HG03354 (cell line): ENCODE measurements around the gene NCKAP5.

Experiments used
- ATAC-seq: cut with Tn5 transposase; IDR thresholded peaks from one replicate; pipeline ENCODE4 v1.9.1; 2021; ENCODE audit warnings: mild to moderate bottlenecking; ENCODE audit not compliant: unreplicated experiment, poor library complexity, severe bottlenecking

Gene NCKAP5

DNA sequence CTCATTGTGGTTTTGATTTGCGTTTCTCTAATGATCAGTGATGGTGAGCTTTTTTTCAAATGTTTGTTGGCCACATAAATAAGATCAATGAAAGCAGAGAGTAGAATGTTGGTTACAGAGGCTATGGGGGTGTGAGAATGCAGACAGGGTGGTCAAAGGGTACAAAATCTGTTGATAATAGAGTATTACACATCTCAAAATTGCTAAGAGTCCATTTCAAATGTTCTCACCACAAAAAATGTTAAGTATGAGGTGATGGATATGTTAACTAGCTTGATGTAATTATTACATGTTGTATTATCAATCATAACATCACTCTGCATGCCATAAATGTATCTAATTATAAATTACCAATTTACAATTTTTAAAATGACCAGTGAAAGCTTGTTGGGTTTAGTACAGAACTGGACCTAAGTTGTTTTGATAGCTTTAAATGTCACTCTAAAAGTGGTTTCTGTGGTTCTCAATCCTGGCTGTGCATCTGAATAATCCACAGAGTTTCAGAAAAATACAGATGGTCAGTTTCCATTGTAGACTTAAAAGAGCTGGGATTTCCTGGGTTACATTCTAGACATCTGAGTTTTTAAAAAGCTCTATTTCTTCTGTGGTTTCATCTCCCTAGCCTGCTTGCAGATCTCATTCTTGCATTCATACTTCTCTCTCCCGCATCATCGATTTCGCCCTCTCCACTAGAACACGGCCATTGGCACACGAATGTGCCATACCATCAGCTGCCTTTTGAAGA, 612.2 kb downstream of the NCKAP5 start:
- no peak for ATAC-seq

DNA sequence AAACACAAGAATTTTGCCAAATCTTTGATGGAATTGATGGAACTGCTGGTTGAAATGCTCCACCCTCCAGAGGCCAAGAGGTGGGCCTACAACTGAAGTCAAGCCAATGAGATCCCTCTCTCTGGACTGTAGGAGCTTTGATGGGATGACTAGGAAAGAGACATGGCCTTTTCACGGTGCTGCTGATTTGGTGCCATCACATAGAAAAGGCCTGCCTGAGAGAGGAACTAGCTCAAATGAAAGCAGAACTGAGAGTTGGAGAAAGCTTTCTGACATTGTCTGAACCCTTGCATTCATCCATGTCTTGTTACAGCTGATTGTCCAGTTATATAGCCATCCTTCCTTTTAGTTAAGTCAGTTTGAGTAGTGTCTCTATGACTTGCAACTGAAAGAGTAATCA, 614.5 kb downstream of the NCKAP5 start:
- peak; percentile 89 for ATAC-seq

DNA sequence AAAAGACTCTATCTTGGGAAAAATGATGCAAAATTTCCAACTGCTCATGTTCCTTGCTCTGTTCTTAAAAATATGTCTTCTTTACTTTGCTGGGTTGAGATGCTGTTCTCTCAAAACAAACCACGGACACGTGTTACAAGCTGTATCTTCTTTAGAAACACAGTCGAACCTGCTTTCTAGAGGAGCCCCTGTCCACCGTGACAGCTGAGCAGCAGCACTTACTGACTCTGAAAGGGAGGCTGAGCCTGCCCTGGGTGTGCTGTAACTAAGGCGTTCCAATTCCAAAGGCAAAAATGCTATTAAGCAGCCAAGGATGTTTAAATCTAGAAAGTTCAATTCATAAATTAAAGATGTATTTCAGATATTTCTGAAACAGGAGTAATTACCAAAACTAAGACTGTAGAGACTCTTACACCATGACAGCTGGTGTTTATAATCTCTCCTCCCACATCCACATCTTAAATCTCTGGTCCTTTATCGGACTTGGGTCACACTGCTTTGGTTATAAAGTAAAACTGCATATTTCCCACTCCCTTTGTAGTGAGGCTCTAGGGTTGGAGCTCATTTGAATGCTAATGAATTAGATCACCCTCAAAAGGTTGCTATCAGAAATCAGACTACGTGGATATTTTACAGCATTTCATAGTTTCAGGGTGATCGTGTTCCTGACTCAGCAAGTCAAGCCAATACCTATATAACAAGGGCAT, 617.1 kb downstream of the NCKAP5 start:
- ATAC-seq, result no peak

DNA sequence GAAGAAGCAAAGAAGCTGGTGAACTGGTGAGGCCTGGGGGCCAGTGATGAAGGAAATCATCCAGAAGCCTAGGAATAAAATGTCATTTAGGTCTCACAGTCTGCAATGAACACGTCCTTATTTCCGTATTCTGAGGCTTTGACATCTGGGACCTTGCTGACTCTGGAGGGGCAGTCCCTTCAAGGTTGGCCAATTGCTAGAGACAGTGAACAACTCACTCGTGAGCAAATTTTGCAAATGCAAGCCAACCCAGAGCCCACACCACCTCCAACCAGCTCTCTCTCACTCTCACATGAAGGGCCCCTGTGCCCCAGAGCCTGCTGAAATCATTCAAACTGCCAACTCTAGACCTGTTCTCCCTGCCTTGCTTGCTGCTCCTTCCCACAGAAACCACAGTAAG, 619.2 kb downstream of the NCKAP5 start:
- no peak for ATAC-seq

DNA sequence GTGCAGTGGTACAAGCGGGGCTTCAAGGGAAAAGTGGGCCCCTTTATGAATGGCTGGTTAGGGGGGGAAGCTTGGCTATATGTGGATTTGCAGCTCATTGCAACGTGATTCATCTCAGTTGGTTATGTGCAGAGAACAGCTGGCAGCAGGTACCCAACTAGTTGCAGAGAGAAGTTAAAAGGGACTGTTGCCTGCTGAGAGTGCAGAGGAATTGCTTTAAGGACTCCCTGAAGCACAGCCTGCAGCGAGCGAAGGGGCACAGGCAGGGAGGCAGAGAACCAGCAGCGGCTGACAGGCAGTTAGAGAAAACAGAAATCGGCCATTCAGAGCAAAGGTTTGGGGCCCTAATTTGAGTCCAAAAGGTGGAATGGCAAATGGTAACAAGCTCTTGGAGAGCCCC, 620.1 kb downstream of the NCKAP5 start:
- no peak for ATAC-seq

DNA sequence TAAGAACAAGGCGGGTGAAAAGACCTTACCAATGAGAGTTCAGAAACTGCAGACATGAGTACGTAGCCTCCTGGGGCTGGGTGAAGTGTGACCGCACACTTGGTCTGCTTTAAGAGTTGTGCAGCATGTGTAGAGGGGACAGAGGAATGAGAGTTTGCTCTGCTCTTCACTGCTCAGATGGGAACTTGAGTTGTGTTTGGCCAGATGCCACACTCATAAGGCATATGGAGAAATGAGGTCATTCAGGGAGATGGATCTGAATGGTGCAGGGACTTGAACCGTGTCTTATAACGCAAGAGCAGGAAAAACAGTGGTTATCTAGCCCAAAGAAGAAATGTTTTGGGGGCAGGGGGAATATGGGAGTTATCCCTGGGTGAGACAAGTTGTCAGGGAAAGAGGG, 624.4 kb downstream of the NCKAP5 start:
- ATAC-seq, result no peak

DNA sequence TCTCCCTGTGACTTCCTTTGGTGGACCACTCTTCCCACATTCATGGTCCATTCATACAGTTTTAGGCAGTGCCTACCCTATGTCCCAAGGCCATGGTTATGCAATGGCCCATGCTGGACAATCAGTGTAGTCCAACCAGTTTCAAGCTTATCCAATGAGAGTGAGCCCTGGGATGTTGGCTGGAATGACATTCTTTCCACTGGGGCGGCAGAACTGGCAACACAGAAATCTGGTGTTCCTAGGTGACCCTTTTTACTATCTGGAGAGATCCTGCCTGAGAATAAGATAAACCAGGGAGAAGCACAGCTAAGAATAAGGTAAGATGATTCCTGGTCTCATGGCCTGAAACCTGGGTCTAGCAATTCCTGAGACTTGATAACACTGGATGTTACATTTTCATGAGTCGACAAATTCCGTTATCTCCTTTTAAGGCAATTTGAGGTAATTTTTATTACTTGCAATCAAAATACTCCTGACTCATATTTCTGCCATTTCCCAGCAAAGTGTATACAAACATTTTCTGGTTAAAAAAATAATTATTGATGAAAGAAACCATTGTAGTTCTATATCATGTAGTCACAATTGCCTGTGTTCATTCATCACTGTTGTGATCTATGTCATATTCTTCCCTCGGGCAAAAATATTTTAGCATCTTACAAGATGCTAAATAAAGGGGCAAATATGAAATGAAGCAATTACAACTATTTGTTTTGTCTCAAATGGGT, 626.8 kb downstream of the NCKAP5 start:
- ATAC-seq, result no peak

DNA sequence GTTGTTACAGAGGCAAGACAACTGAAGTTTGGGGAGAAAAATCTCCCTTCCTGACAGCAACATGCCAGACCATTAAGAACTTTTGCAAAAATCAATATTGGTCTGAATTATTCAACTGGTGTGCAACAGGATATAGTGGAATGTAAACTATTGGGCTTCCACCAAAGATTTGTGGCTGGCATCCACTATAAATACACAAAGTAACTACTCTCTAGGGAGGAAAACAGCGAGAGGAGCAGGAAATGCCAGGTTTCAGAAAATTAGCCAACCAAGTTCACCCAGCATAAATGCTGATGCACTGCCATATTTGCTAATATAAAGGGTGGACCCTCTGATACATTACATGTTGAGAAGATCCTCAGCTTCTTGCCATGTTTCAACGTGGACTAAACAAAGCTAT, 630.6 kb downstream of the NCKAP5 start:
- no peak for ATAC-seq

DNA sequence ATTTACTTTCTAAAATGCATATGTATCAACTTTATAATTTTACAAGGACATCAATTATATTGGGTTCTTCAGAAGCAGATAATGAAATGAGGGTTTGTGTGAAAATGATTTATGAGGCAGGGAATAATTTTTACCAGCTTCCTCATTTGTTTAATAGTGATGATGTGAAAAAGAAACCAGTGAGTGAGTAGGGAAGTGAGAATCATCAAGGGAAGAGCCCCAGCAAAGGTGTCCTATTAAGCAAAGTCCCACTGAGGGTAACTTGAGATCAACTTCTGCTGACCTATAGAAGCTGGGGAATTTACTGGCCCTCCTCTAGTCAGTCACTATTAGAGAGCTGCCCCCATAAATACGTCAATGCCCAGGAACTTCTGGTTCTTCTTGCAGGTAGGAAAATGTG, 631.5 kb downstream of the NCKAP5 start:
- ATAC-seq, result peak; percentile 88

DNA sequence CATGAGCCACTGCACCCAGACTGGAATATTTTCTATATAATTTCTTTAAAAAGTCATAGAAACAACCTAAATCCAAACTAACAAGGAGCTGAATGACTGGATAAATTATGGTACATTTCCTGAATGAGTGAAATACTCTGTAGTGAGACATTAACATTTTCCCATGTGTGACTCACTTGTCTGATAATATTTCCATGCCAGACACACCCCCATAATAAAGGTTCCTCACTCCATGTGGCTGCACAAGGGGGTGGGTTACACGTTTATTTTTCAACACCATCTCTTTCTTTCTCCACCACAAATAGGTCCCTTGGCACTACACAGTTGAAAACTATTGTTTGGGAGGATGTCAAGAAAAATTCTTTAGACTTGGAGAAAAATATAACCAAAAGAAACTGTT, 632.0 kb downstream of the NCKAP5 start:
- ATAC-seq, result no peak

DNA sequence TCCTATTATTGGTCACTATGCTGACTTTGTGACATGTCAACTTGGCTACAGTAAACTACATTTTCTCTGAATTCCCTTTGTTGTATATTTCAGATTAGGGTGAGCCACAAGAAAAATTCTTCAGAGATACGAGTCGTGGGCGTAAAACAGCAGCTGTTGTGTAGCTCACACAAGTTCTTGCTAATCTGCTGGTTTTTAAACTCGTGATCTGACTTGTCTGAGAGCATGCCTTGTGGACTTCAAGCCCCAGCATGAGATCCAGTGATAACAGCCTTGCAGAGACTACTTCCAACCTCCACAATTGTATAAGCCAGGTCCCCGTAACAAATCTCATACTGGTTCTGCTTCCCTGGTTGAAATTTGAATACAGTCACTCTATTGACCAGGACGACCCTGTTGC, 638.5 kb downstream of the NCKAP5 start:
- no peak for ATAC-seq

DNA sequence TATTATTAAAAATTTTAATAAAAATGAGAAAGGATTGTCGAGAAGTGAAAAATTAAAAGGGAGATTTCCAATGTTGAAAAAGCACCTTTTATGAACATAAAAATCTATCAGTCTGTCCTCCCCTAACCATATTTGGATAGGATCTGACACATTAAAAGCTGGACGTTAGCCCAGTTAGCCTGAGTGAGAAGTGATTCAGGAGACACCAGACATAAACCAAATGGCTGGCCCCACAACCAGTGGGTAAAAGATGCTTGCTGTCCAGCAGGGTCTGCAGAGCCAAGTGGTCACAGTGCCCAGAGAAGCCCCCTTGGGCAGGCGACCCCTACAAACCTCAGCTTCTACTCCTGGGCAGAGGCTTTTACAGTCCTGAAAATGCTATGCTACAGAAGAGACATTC, 644.5 kb downstream of the NCKAP5 start:
- no peak for ATAC-seq

DNA sequence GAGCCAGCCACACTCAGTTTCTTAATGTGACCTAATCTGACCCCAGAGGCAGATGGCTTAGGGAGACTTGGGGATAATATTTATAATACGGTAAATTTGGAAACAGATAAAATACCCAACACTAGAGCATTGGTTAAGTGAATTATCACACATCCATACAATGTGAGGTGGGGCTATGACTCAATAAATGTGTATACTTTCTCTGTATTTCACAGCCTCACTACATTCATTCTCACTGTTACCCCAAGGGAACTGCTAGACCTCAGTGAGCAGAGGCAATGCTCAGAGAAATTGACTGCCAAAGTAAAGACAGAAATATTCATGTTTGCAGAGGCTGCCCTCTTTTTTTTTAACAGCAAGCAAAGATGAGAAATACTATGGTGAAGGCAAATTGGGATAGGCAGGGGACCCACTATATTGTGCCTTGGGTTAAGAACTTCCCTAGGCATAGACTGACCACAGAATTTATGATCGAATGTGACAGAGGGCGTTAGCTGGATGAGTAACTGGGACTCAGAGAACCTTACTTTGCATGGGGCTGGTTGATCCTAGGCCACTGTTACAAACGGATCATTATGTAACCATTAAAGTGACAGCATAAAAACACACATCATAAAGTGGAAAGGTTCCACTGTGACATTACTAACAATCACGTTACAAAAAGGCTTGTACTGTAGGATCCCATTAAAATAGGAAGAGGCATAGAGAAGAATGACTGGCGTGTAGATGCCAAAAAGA, 652.3 kb downstream of the NCKAP5 start:
- ATAC-seq, result no peak

DNA sequence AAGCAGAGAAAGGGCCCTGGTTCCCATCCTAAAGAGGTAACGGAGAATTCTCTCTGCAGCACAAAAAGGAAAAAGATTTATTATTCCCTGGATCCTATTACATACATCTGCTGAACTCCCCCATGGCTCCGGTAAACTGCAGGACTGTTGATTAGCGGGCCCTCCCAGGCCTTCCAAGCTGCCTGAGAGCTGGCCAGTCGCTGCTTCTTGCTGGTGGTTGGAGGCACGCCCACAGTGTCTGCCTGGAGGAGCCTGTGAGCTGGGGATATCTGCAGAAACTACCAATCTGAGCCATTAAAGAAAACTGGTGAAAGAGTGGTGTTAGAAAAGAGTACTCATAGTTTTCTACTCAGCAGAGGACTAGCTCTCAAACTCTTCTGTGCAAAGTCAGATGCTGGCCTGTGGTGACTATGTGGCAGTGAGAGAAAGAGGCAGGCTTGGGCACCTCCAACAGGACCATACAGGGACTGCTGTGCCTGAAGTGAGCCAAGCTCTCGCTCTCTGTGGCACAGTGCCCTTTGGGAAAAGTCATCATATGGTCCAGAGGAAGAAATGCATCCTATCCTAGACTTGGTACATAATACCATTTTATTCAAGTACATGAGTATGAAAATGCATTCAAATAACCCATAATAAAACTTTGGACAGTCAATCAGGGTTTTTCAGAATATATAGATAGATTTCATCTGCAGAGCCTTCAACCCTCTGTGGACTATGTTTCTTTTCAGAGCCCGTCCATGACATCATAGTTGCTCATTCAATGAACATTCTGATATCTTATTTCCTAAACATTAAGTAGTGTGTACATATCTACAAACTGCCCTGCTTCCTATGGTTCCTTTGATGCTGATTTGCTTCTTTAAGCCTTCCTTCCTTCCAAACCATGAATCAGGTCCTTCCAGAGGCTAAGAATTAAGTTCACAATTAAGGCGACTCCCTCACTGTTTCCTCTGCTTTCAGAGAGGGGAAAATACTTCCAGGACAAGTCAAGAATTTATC, 656.2 kb downstream of the NCKAP5 start:
- no peak for ATAC-seq

DNA sequence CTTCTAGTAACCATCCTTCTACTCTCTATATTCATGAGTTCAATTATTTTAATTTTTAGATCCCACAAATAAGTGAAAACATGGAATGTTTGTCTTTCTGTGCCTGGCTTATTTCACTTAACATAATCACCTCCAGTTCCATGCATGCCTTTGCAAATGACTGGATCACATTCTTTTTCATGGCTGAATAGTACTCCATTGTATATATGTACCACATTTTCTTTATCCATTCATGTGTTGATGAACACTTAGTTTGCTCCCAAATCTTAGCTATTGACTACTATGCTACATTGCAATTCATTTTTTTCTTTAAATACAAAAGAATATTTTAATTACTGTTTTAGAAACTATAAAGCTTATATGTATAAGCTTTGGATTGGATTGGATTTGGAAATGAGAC, 657.8 kb downstream of the NCKAP5 start:
- no peak for ATAC-seq

DNA sequence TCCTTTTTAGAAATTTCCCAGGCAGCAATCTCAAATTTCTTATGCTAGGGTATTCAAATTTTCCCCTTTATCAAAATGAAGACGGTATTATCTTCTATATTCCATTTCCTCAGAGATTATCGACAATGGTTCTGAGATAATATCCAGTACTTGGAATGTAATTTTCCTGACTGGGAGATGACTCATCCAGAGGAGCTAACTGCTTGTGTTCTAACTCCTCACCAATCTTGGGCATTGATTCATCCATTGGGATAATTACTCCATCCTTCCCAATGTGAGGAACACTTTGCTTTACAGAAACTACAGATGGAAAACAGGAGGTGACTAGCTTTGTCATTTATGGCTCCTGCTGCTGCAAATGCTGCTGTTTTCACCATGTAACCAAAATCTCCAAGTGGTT, 658.8 kb downstream of the NCKAP5 start:
- ATAC-seq, result no peak

DNA sequence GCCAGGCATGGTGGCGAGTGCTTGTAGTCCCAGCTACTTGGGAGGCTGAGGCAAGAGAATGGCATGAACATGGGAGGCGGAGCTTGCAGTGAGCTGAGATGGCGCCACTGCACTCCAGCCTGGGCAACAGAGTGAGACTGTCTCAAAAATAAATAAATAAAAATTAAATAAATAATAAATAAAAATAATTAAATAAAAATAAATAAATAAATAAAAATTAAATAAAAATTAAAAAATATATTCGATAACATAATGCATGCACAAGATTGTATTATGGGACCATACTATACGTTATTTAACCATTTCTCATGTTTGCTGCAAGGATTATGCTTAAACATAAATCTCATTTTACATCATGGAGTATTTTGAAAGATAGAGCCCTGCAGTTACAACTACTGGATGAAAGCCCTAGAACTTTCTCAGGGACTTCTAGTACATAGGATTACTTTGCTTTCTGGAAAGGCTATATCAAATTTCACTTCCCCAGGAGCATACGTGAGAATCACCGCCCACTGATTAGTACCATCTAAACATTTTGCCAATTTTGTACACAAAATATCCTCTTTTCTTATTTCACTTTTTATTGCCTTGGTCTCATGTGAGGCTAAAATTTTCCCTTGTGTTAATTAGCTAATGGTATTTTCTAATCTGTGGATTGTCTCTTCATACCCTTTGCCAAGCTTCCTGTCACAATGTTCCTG, 664.0 kb downstream of the NCKAP5 start:
- ATAC-seq, result no peak

DNA sequence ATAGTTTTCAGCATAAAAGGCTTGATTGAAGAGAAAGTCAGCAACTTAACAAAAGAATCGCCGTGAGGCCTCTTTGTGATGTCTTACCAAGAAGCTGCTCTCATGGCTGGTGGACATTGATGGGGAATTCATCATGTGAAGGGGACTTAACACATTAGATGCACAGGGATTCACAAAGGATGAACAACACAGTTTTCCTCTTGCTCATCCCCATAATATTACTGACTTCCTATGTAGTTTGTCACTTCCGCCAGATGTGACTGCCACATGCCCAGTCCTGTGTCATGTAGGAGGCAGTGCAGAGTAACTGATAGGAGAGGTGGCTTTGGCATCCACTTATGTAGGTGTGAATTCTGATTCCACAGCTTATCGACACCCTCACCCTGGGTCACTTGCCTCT, 665.6 kb downstream of the NCKAP5 start:
- no peak for ATAC-seq

DNA sequence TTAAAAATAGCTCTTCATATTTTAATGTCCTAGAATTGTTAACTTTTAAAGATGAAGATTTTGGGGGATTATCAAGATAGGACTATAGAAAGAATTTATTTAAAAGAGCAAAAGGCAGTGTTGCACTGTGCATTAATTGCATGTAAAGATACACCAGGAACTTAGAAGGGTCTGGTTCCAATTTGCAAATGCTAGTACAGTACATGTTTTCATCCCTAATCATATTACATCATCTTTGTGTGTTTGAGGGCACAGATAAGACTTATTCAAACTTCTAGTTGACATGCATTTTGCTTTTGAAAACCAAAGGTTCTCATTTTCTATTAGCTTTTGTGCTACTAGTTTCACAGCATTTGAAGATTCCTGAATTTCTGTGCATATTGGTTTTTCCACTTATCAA, 666.6 kb downstream of the NCKAP5 start:
- ATAC-seq, result no peak
